Neuronal stem cell (in vitro differentiated cells): ENCODE measurements around the gene S100P.
"Not testable (repeated sequence)": the region's sequence is repeated elsewhere in the genome, so short reads cannot be mapped to it uniquely, and the experiment has no call there.

Experiments used
- DNase-seq: peaks from one replicate; pipeline ENCODE4 v3.0.0-alpha.2; 2013; ENCODE audit warnings: low spot score
- H2AFZ ChIP-seq: one replicate; pipeline ENCODE4 v1.6.1; 2013; ENCODE audit warnings: mild to moderate bottlenecking, low read length, inconsistent platforms
- H2AK5ac ChIP-seq: 2 replicates; pipeline ENCODE4 v1.6.1; 2013; ENCODE audit warnings: low read depth, mild to moderate bottlenecking, inconsistent platforms, low read length, moderate library complexity, mixed read lengths
- H2BK120ac ChIP-seq: 2 replicates; pipeline ENCODE4 v1.6.1; 2013; ENCODE audit warnings: low read depth, mild to moderate bottlenecking, inconsistent platforms, low read length, moderate library complexity, mixed read lengths
- H2BK12ac ChIP-seq: one replicate; pipeline ENCODE4 v1.6.1; 2013; ENCODE audit warnings: low read length, inconsistent platforms
- H2BK15ac ChIP-seq: 2 replicates; pipeline ENCODE4 v1.6.1; 2013; ENCODE audit warnings: mild to moderate bottlenecking, low read length, inconsistent platforms, mixed read lengths
- H2BK5ac ChIP-seq: one replicate; pipeline ENCODE4 v1.6.1; 2013; ENCODE audit warnings: inconsistent platforms, mild to moderate bottlenecking, low read length, moderate library complexity
- H3K14ac ChIP-seq: one replicate; pipeline ENCODE4 v1.6.1; 2013; ENCODE audit warnings: low read length, inconsistent platforms
- H3K18ac ChIP-seq: 2 replicates; pipeline ENCODE4 v1.6.1; 2013; ENCODE audit warnings: low read length, inconsistent platforms
- H3K23ac ChIP-seq: 2 replicates; pipeline ENCODE4 v1.6.1; 2013; ENCODE audit warnings: low read depth, mild to moderate bottlenecking, mixed read lengths, low read length, inconsistent platforms; ENCODE audit not compliant: poor library complexity
- H3K27ac ChIP-seq: replicated peaks from 3 replicates; pipeline ENCODE4 v1.5.1; 2013; ENCODE audit warnings: low read length, inconsistent platforms
- H3K27me3 ChIP-seq, 3 experiments: 2 replicates each; pipeline ENCODE4 v1.6.1; 2013; ENCODE audit warnings: low read length in 3 of 3, mild to moderate bottlenecking in 2 of 3, inconsistent platforms in 1 of 3, low read depth in 1 of 3, mixed read lengths in 1 of 3, moderate library complexity in 1 of 3; ENCODE audit not compliant: control insufficient read depth in 3 of 3, insufficient read depth in 3 of 3
- H3K36me3 ChIP-seq, 2 donors: replicated peaks in 1 of 2; 2 replicates each; pipeline ENCODE4 v1.6.1; 2013; ENCODE audit warnings: low read length in 2 of 2; ENCODE audit not compliant: control insufficient read depth in 2 of 2, insufficient read depth in 2 of 2
- H3K4ac ChIP-seq: 2 replicates; pipeline ENCODE4 v1.6.1; 2013; ENCODE audit warnings: inconsistent platforms, mild to moderate bottlenecking, low read length, moderate library complexity
- H3K4me1 ChIP-seq, 2 donors: 1 replicate in 1 of 2; 2 replicates in 1 of 2; pipeline ENCODE4 v1.6.1; 2013; ENCODE audit warnings: low read length in 2 of 2, low read depth in 1 of 2; ENCODE audit not compliant: control insufficient read depth in 2 of 2, insufficient read depth in 1 of 2
- H3K4me2 ChIP-seq: one replicate; pipeline ENCODE4 v1.6.1; 2013; ENCODE audit warnings: mild to moderate bottlenecking, low read length, inconsistent platforms; ENCODE audit not compliant: insufficient read depth, poor library complexity, severe bottlenecking
- H3K4me3 ChIP-seq, 2 donors: 2 replicates each; pipeline ENCODE4 v1.5.1; 2013; ENCODE audit warnings: low read length in 2 of 2, mild to moderate bottlenecking in 2 of 2, inconsistent platforms in 1 of 2, moderate library complexity in 1 of 2
- H3K79me1 ChIP-seq: one replicate; pipeline ENCODE4 v1.6.1; 2013; ENCODE audit warnings: low read depth, mild to moderate bottlenecking, inconsistent platforms, low read length, moderate library complexity
- H3K9ac ChIP-seq: one replicate; pipeline ENCODE4 v1.6.1; 2013; ENCODE audit warnings: mild to moderate bottlenecking, low read depth, low read length, inconsistent platforms; ENCODE audit not compliant: poor library complexity
- H3K9me3 ChIP-seq, 2 donors: replicated peaks in 1 of 2; 2 replicates each; pipeline versions ENCODE3 to v1.6.1; 2013; ENCODE audit warnings: low read length in 2 of 2, mild to moderate bottlenecking in 2 of 2, inconsistent platforms in 1 of 2, low read depth in 1 of 2, mixed read lengths in 1 of 2, moderate library complexity in 1 of 2; ENCODE audit not compliant: control insufficient read depth in 2 of 2, insufficient read depth in 1 of 2
- H4K8ac ChIP-seq: one replicate; pipeline ENCODE4 v1.6.1; 2013; ENCODE audit warnings: low read depth, mild to moderate bottlenecking, inconsistent platforms, low read length, moderate library complexity
- H4K91ac ChIP-seq: one replicate; pipeline ENCODE4 v1.6.1; 2013; ENCODE audit warnings: low read length, low read depth, mild to moderate bottlenecking, inconsistent platforms; ENCODE audit not compliant: poor library complexity
- WGBS, 2 donors: extraction: QIAGEN DNeasy Blood & Tissue Kit; methylation state at CpG; one replicate each; pipeline ENCODE4 v1.1.7; 2013; ENCODE audit warnings: missing lambda C conversion rate in 2 of 2, mixed read lengths in 1 of 2; ENCODE audit not compliant: insufficient read length in 2 of 2, insufficient replicate concordance in 1 of 2; ENCODE audit errors: extremely low coverage in 2 of 2; 5-methylcytosine and 5-hydroxymethylcytosine counted together

The S100P gene

GRCh38 chr4:6647582-6648230 is 46.0 kb upstream of the S100P start:
- Histone ChIP-seq H3K36me3 (peaks cover 4 to 12% of the 10 kb centered on the region in 2 donors), H4K8ac (no peak overlapping the region), H2AK5ac (no peak overlapping the region), H3K9ac (no peak overlapping the region), H2BK12ac (no peak overlapping the region), H4K91ac (no peak overlapping the region), H3K4me3 (no peak overlapping the region), H3K4me1 (peaks cover 1 to 2% of the 10 kb centered on the region in 2 donors), H3K14ac (no peak overlapping the region), H2AFZ (no peak overlapping the region), H2BK15ac (no peak overlapping the region), H2BK120ac (no peak overlapping the region), H3K27me3 (no peaks in the 10 kb centered on the region), H3K18ac (no peak overlapping the region), H3K27ac (no peak overlapping the region), H3K23ac (no peak overlapping the region), H3K4ac (no peak overlapping the region), H2BK5ac (no peak overlapping the region), H3K9me3 (peaks cover 0 to 3% of the 10 kb centered on the region in 2 donors), H3K79me1 (no peaks in the 10 kb centered on the region), H3K4me2 (no peak overlapping the region)
- DNase-seq, result no peak
- no CpG with 5 or more reads among the region's 6 CpGs for WGBS, 2 donors

- Histone ChIP-seq H3K36me3 (no peaks in the 10 kb centered on the region), H3K9me3 (peaks cover 0 to 3% of the 10 kb centered on the region in 2 donors), H3K23ac (no peak overlapping the region), H2BK15ac (no peak overlapping the region), H2BK12ac (no peak overlapping the region), H3K14ac (no peak overlapping the region), H3K9ac (no peak overlapping the region), H3K4me3 (no peak overlapping the region), H3K27me3 (no peaks in the 10 kb centered on the region), H3K4ac (no peak overlapping the region), H3K4me2 (no peak overlapping the region), H3K79me1 (no peaks in the 10 kb centered on the region), H2AFZ (no peak overlapping the region), H3K4me1 (no peaks in the 10 kb centered on the region), H4K91ac (no peak overlapping the region), H2AK5ac (no peak overlapping the region), H3K27ac (no peak overlapping the region), H4K8ac (no peak overlapping the region), H2BK120ac (no peak overlapping the region), H2BK5ac (no peak overlapping the region), H3K18ac (no peak overlapping the region)
- DNase-seq, result no peak
- WGBS, 2 donors, result no CpG with 5 or more reads among the region's 8 CpGs
These were observed 44.5 kb upstream of the S100P start for GRCh38 chr4:6649216-6649615.

GRCh38 chr4:6654211-6654610 is 39.5 kb upstream of the S100P start:
- not testable (repeated sequence) for H3K4me1 ChIP-seq, H3K23ac ChIP-seq, H3K14ac ChIP-seq, H4K8ac ChIP-seq, DNase-seq, H3K36me3 ChIP-seq, H3K27ac ChIP-seq, H2BK120ac ChIP-seq, H4K91ac ChIP-seq, H2BK5ac ChIP-seq, H3K79me1 ChIP-seq, H3K18ac ChIP-seq, H2BK12ac ChIP-seq, H3K4me2 ChIP-seq, H3K4ac ChIP-seq, H2AFZ ChIP-seq, H3K27me3 ChIP-seq, H2AK5ac ChIP-seq, H3K4me3 ChIP-seq, H2BK15ac ChIP-seq, H3K9me3 ChIP-seq, H3K9ac ChIP-seq
- WGBS, 2 donors, result no CpG with 5 or more reads among the region's 3 CpGs

GRCh38 chr4:6655291-6655690 is 38.4 kb upstream of the S100P start:
- WGBS, 2 donors, result no CpG with 5 or more reads among the region's 2 CpGs

More at GRCh38 chr4:6655291-6655690, 38.4 kb upstream of the S100P start:
- H2BK12ac ChIP-seq, H2BK15ac ChIP-seq, DNase-seq, H3K36me3 ChIP-seq, H3K9me3 ChIP-seq, H3K14ac ChIP-seq, H3K18ac ChIP-seq, H3K4ac ChIP-seq, H3K27me3 ChIP-seq, H2AFZ ChIP-seq, H3K9ac ChIP-seq, H3K79me1 ChIP-seq, H3K23ac ChIP-seq, H4K8ac ChIP-seq, H2BK5ac ChIP-seq, H4K91ac ChIP-seq, H2BK120ac ChIP-seq, H2AK5ac ChIP-seq, H3K4me3 ChIP-seq, H3K4me2 ChIP-seq, H3K27ac ChIP-seq, H3K4me1 ChIP-seq: not testable (repeated sequence)
